Vagina (tissue), 2 donors: ENCODE measurements around the gene EMP1.

Source experiments
- CTCF ChIP-seq, 3 experiments: fragments of 450-650 bp in 2 of 3; fragments of 200-600 bp in 1 of 3; sonication (generic) in 1 of 3; IDR thresholded peaks; one replicate each; pipeline ENCODE4 v1.5.1; 2017 to 2019; ENCODE audit warnings: antibody characterized with exemption in 3 of 3, mild to moderate bottlenecking in 2 of 3, moderate library complexity in 2 of 3
- POLR2A ChIP-seq, 2 donors: fragments of 450-650 bp; IDR thresholded peaks; one replicate each; pipeline ENCODE4 v1.6.1; 2017; ENCODE audit warnings: antibody characterized with exemption in 2 of 2, mild to moderate bottlenecking in 2 of 2, moderate library complexity in 2 of 2
- POLR2AphosphoS5 ChIP-seq, 2 donors: sonication (generic); formaldehyde crosslinking; IDR thresholded peaks; one replicate each; pipeline ENCODE4 v1.9.0; 2017; ENCODE audit warnings: antibody characterized with exemption in 2 of 2, mild to moderate bottlenecking in 2 of 2, low read depth in 1 of 2; ENCODE audit not compliant: insufficient read depth in 1 of 2

- TF ChIP-seq POLR2AphosphoS5 (IDR thresholded peaks at IDR 0.05; ENCODE audit: insufficient read depth in 1 of 2, low read depth in 1 of 2) (no peak), CTCF (IDR thresholded peaks at IDR 0.05) (no peak), POLR2A (IDR thresholded peaks at IDR 0.05) (no peak)
Measured at GRCh38 chr12:13162904-13163303, 33.6 kb upstream of the EMP1 start.
